ENCODE results near the gene ATP11A.
"Not testable (repeated sequence)": the region's sequence is repeated elsewhere in the genome, so short reads cannot be mapped to it uniquely, and the experiment has no call there.

ATP11A gene

GRCh38 chr13:112883241-112883945 lies 193.6 kb downstream of the ATP11A start:
- H4K91ac ChIP-seq (ENCODE audit: low read depth, low read length) = no peak overlapping the region
- no peak overlapping the region for H3K23ac ChIP-seq (ENCODE audit: low read length)
- no CpG with 5 or more reads among the region's 24 CpGs for whole genome bisulfite sequencing (ENCODE audit: extremely low coverage, insufficient coverage, insufficient read length)
- no peak for DNase-seq
- H3K27me3 ChIP-seq (ENCODE audit: insufficient read depth, low read length) = no peaks in the 10 kb centered on the region
- no peak overlapping the region for H2AFZ ChIP-seq (ENCODE audit: insufficient read depth, low read length, poor library complexity)
- H3K14ac ChIP-seq (ENCODE audit: low read length) = no peak overlapping the region
- no peak overlapping the region for H2BK12ac ChIP-seq (ENCODE audit: low read length)
- H3K18ac ChIP-seq (ENCODE audit: low read length) = no peak overlapping the region
- no peak overlapping the region for H2AK5ac ChIP-seq (ENCODE audit: low read length)
- H3K4me2 ChIP-seq (ENCODE audit: low read length) = no peak overlapping the region
- no peak overlapping the region for H3K4me3 ChIP-seq (ENCODE audit: low read depth, low read length)
- H2BK5ac ChIP-seq (ENCODE audit: low read depth, low read length, poor library complexity) = no peak overlapping the region
- peaks cover 11% of the 10 kb centered on the region for H3K9me3 ChIP-seq (ENCODE audit: insufficient read depth, low read depth, low read length)
- H4K12ac ChIP-seq (ENCODE audit: low read depth, low read length) = no peak overlapping the region
- H3K27ac ChIP-seq (ENCODE audit: low read depth, low read length) = no peak overlapping the region
- H3K4me1 ChIP-seq (ENCODE audit: control insufficient read depth in 1 of 2, insufficient read depth in 2 of 2, low read length in 2 of 2) = no peaks in the 10 kb centered on the region
- no peak overlapping the region for H3K4ac ChIP-seq (ENCODE audit: low read depth, low read length)
- H3K79me1 ChIP-seq (ENCODE audit: low read length) = no peaks in the 10 kb centered on the region
- H4K8ac ChIP-seq (ENCODE audit: low read depth, low read length) = no peak overlapping the region
- no peak overlapping the region for H2BK120ac ChIP-seq (ENCODE audit: insufficient read depth, low read length, poor library complexity)
- no peaks in the 10 kb centered on the region for H3K79me2 ChIP-seq (ENCODE audit: control insufficient read depth, insufficient read depth, low read length, poor library complexity)
- peaks cover 50 to 51% of the 10 kb centered on the region in 2 experiments for H3K36me3 ChIP-seq (ENCODE audit: control insufficient read depth in 1 of 2, insufficient read depth in 2 of 2, low read length in 2 of 2)
- H3K9ac ChIP-seq (ENCODE audit: low read length) = no peak overlapping the region

DNA sequence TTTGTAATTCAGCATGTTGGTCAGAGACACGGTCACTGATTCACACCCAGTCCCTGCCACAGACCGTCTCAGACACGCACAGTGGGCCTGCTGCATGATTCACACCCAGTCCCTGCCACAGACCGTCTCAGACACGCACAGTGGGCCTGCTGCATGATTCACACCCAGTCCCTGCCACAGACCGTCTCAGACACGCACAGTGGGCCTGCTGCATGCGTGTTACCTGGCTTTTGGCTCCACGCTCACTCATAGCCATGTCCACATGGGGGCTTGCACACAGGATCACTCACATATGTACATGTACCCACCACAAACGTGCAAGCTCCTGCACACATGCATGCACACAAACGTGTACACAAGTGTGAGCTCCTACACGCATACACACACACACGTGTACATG lies 194.9 kb downstream of the ATP11A start:
- not testable (repeated sequence) for H4K8ac ChIP-seq (ENCODE audit: low read depth, low read length); H3K9me3 ChIP-seq (ENCODE audit: insufficient read depth, low read depth, low read length); H3K4me2 ChIP-seq (ENCODE audit: low read length); H3K4me1 ChIP-seq (ENCODE audit: control insufficient read depth in 1 of 2, insufficient read depth in 2 of 2, low read length in 2 of 2); H3K79me2 ChIP-seq (ENCODE audit: control insufficient read depth, insufficient read depth, low read length, poor library complexity); H2BK5ac ChIP-seq (ENCODE audit: low read depth, low read length, poor library complexity); H4K91ac ChIP-seq (ENCODE audit: low read depth, low read length); H3K14ac ChIP-seq (ENCODE audit: low read length); H3K27me3 ChIP-seq (ENCODE audit: insufficient read depth, low read length); H3K79me1 ChIP-seq (ENCODE audit: low read length); H3K27ac ChIP-seq (ENCODE audit: low read depth, low read length); H2AK5ac ChIP-seq (ENCODE audit: low read length); H2BK120ac ChIP-seq (ENCODE audit: insufficient read depth, low read length, poor library complexity); DNase-seq; H3K4me3 ChIP-seq (ENCODE audit: low read depth, low read length); H3K4ac ChIP-seq (ENCODE audit: low read depth, low read length); H3K23ac ChIP-seq (ENCODE audit: low read length); H4K12ac ChIP-seq (ENCODE audit: low read depth, low read length); H3K9ac ChIP-seq (ENCODE audit: low read length); H3K18ac ChIP-seq (ENCODE audit: low read length); H2AFZ ChIP-seq (ENCODE audit: insufficient read depth, low read length, poor library complexity); H2BK12ac ChIP-seq (ENCODE audit: low read length)
- peaks cover 43 to 44% of the 10 kb centered on the region in 2 experiments for H3K36me3 ChIP-seq (ENCODE audit: control insufficient read depth in 1 of 2, insufficient read depth in 2 of 2, low read length in 2 of 2)
- WGBS (ENCODE audit: extremely low coverage, insufficient coverage, insufficient read length) = no CpG with 5 or more reads among the region's 13 CpGs

DNA sequence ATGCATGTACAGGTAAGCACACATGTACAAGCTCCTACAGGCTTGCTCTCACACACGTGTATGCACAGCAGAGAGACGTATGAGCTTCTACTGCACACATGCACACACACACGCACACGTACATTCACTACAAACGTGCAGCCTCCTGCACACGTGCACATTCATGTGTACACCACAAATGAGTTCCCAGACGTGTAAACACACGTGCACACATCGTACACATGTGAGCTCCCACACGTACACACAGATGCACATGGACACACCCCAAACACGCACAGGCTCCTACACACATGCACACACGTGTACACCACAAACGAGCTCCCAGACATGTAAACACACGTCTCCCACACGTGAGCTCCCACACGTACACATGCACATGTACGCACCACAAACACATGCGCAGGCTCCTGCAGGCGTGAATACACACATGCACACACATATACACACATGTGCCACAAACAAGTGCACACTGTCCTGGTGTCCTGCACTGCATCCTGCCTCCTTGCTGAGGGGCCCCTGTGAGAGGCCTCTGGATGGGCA lies 195.5 kb downstream of the ATP11A start:
- H3K4ac ChIP-seq (ENCODE audit: low read depth, low read length) = no peak overlapping the region
- H3K18ac ChIP-seq (ENCODE audit: low read length) = no peak overlapping the region
- H2BK5ac ChIP-seq (ENCODE audit: low read depth, low read length, poor library complexity) = no peak overlapping the region
- H3K79me1 ChIP-seq (ENCODE audit: low read length) = no peaks in the 10 kb centered on the region
- peak overlapping the region; percentile 20 for H3K4me3 ChIP-seq (ENCODE audit: low read depth, low read length)
- no peaks in the 10 kb centered on the region for H3K79me2 ChIP-seq (ENCODE audit: control insufficient read depth, insufficient read depth, low read length, poor library complexity)
- H3K14ac ChIP-seq (ENCODE audit: low read length) = no peak overlapping the region
- no peak overlapping the region for H2BK120ac ChIP-seq (ENCODE audit: insufficient read depth, low read length, poor library complexity)
- H2BK12ac ChIP-seq (ENCODE audit: low read length) = no peak overlapping the region
- no peak for DNase-seq
- no peaks in the 10 kb centered on the region for H3K4me1 ChIP-seq (ENCODE audit: control insufficient read depth in 1 of 2, insufficient read depth in 2 of 2, low read length in 2 of 2)
- WGBS (ENCODE audit: extremely low coverage, insufficient coverage, insufficient read length) = no CpG with 5 or more reads among the region's 19 CpGs
- H3K36me3 ChIP-seq (ENCODE audit: control insufficient read depth in 1 of 2, insufficient read depth in 2 of 2, low read length in 2 of 2) = peaks cover 37 to 38% of the 10 kb centered on the region in 2 experiments
- no peak overlapping the region for H2AK5ac ChIP-seq (ENCODE audit: low read length)
- no peak overlapping the region for H4K91ac ChIP-seq (ENCODE audit: low read depth, low read length)
- H4K12ac ChIP-seq (ENCODE audit: low read depth, low read length) = no peak overlapping the region
- H3K9me3 ChIP-seq (ENCODE audit: insufficient read depth, low read depth, low read length) = peaks cover 9% of the 10 kb centered on the region
- H3K4me2 ChIP-seq (ENCODE audit: low read length) = no peak overlapping the region
- no peak overlapping the region for H3K23ac ChIP-seq (ENCODE audit: low read length)
- H4K8ac ChIP-seq (ENCODE audit: low read depth, low read length) = no peak overlapping the region
- no peaks in the 10 kb centered on the region for H3K27me3 ChIP-seq (ENCODE audit: insufficient read depth, low read length)
- H2AFZ ChIP-seq (ENCODE audit: insufficient read depth, low read length, poor library complexity) = no peak overlapping the region
- no peak overlapping the region for H3K9ac ChIP-seq (ENCODE audit: low read length)
- H3K27ac ChIP-seq (ENCODE audit: low read depth, low read length) = no peak overlapping the region

DNA sequence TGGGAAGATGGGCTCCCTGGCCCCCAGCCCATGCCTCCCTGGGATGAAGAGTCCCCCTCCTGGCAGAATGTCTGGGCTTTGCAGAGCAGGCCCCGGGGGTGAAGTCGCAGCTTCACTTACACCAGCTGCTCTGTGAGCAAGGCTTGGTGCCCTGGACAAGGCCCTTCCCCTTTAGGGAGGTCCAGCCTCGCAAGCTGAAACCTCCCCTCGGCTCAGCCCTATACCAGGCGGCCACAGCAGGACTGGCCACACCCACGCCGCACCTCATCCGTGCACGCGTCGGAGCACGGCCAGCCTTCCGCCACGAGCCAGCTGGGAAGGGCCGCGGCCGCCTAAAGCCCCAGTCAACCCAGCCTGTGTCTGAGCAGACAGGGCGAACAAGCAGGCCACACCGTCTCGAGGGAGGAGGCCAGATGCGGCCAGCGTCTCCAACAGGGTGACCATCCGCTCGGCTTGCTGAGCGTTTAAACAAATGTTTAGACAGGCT lies 196.0 kb downstream of the ATP11A start:
- Histone ChIP-seq H3K9ac (ENCODE audit: low read length) (peak overlapping the region; percentile 16), H2AFZ (ENCODE audit: insufficient read depth, low read length, poor library complexity) (no peak overlapping the region), H2BK120ac (ENCODE audit: insufficient read depth, low read length, poor library complexity) (no peak overlapping the region), H2BK5ac (ENCODE audit: low read depth, low read length, poor library complexity) (no peak overlapping the region), H3K4ac (ENCODE audit: low read depth, low read length) (no peak overlapping the region), H3K79me2 (ENCODE audit: control insufficient read depth, insufficient read depth, low read length, poor library complexity) (no peaks in the 10 kb centered on the region), H3K9me3 (ENCODE audit: insufficient read depth, low read depth, low read length) (peaks cover 6% of the 10 kb centered on the region), H3K4me3 (ENCODE audit: low read depth, low read length) (no peak overlapping the region), H3K36me3 (ENCODE audit: control insufficient read depth in 1 of 2, insufficient read depth in 2 of 2, low read length in 2 of 2) (peaks cover 31 to 33% of the 10 kb centered on the region in 2 experiments), H3K4me1 (ENCODE audit: control insufficient read depth in 1 of 2, insufficient read depth in 2 of 2, low read length in 2 of 2) (no peaks in the 10 kb centered on the region), H4K12ac (ENCODE audit: low read depth, low read length) (no peak overlapping the region), H2BK12ac (ENCODE audit: low read length) (no peak overlapping the region), H3K27me3 (ENCODE audit: insufficient read depth, low read length) (no peaks in the 10 kb centered on the region), H3K18ac (ENCODE audit: low read length) (no peak overlapping the region), H3K27ac (ENCODE audit: low read depth, low read length) (no peak overlapping the region), H3K79me1 (ENCODE audit: low read length) (no peaks in the 10 kb centered on the region), H2AK5ac (ENCODE audit: low read length) (no peak overlapping the region), H3K14ac (ENCODE audit: low read length) (no peak overlapping the region), H4K8ac (ENCODE audit: low read depth, low read length) (no peak overlapping the region), H3K4me2 (ENCODE audit: low read length) (peak overlapping the region; percentile 34), H3K23ac (ENCODE audit: low read length) (no peak overlapping the region), H4K91ac (ENCODE audit: low read depth, low read length) (no peak overlapping the region)
- DNase-seq = peak; percentile 74 to 78
- no CpG with 5 or more reads among the region's 25 CpGs for WGBS (ENCODE audit: extremely low coverage, insufficient coverage, insufficient read length)
